HepG2 (cell line): Measurements from ENCODE around the gene CACNA1F. TPM values are rescaled to one million over a fixed set of nuclear protein-coding genes. Genes with fewer than 3 reads are reported as not detected.

ENCODE experiments used
- CC2D1A ChIP-seq: sonication (generic); formaldehyde crosslinking; IDR thresholded peaks from 2 replicates; pipeline ENCODE4 v1.8.1; 2023; ENCODE audit warnings: mild to moderate bottlenecking, missing genetic modification reagents
- HOXA7 ChIP-seq: sonication (generic); formaldehyde crosslinking; IDR thresholded peaks from 2 replicates; pipeline ENCODE4 v1.8.1; 2022; ENCODE audit warnings: mild to moderate bottlenecking, missing genetic modification reagents, moderate library complexity
- KMT2B ChIP-seq: IDR thresholded peaks from 2 replicates; pipeline ENCODE4 v1.6.1; 2016; ENCODE audit warnings: missing genetic modification reagents, missing compliant biosample characterization
- MAZ ChIP-seq, 2 experiments: sonication (generic) in 1 of 2; formaldehyde crosslinking in 1 of 2; IDR thresholded peaks; 2 replicates each; pipeline versions ENCODE4 v1.5.0 to v1.6.1; 2012 to 2020; ENCODE audit warnings: low read depth in 2 of 2, mild to moderate bottlenecking in 2 of 2, borderline replicate concordance in 1 of 2, improper control_type of control experiment in 1 of 2, low read length in 1 of 2, missing genetic modification reagents in 1 of 2, moderate library complexity in 1 of 2
- NFATC3 ChIP-seq: sonication (generic); formaldehyde crosslinking; IDR thresholded peaks from 2 replicates; pipeline ENCODE4 v1.5.1; 2020; ENCODE audit warnings: mild to moderate bottlenecking, missing genetic modification reagents
- NFE2 ChIP-seq: sonication (generic); formaldehyde crosslinking; IDR thresholded peaks from 2 replicates; pipeline ENCODE4 v1.4.0; 2020; ENCODE audit warnings: missing genetic modification reagents
- NPAS2 ChIP-seq: sonication (generic); formaldehyde crosslinking; IDR thresholded peaks from 2 replicates; pipeline ENCODE4 v1.8.0; 2022; ENCODE audit warnings: mild to moderate bottlenecking, missing genetic modification reagents, borderline replicate concordance
- PHF5A ChIP-seq: IDR thresholded peaks from one replicate; pipeline ENCODE4 v1.6.1; 2018; ENCODE audit warnings: low read depth, missing genetic modification reagents; ENCODE audit not compliant: unreplicated experiment
- RFX5 ChIP-seq: IDR thresholded peaks from 2 replicates; pipeline ENCODE4 v1.6.1; 2011; ENCODE audit warnings: low read depth, low read length, improper control_type of control experiment
- TCF7L2 ChIP-seq: IDR thresholded peaks from 2 replicates; pipeline ENCODE4 v1.6.1; 2011; ENCODE audit warnings: mild to moderate bottlenecking, low read depth, low read length, moderate library complexity
- TP53 ChIP-seq: sonication (generic); formaldehyde crosslinking; conservative IDR thresholded peaks from 2 replicates; pipeline ENCODE4 v1.4.0; 2020; ENCODE audit warnings: missing genetic modification reagents
- ZNF780A ChIP-seq: sonication (generic); formaldehyde crosslinking; IDR thresholded peaks from 2 replicates; pipeline ENCODE4 v1.8.0; 2022; ENCODE audit warnings: mild to moderate bottlenecking, missing genetic modification reagents, moderate library complexity
- polyA plus RNA-seq, 8 experiments: library from polyadenylated mRNA; depleted of rRNA in 3 of 8; stranded (reverse) in 7 of 8; unstranded in 1 of 8; fragments of >200 nt; fragmentation: Illumina TruSeq in 4 of 8; extraction: Trizol in 4 of 8; gene quantifications; 2 replicates each; pipeline versions ENCODE4 v1.2.1 to v1.2.3, GENCODE V29; 2011 to 2016; ENCODE audit warnings: low read depth in 4 of 8, missing spikeins in 1 of 8, mixed read lengths in 1 of 8; ENCODE audit not compliant: insufficient read depth in 1 of 8
- total RNA-seq, 5 experiments: library from RNA; depleted of rRNA; stranded (reverse); fragments of >200 nt; fragmentation: Illumina TruSeq; extraction: Trizol; gene quantifications; 2 replicates each; pipeline ENCODE4 v1.2.3, GENCODE V29; 2016; ENCODE audit warnings: low read depth in 1 of 5
- TF ChIP-seq, protein P1 (sequence below): sonication (generic); formaldehyde crosslinking; IDR thresholded peaks from 2 replicates; pipeline ENCODE4 v1.5.0; 2020; ENCODE audit warnings: mild to moderate bottlenecking, missing genetic modification reagents, borderline replicate concordance
- TF ChIP-seq, protein P2 (sequence below): sonication (generic); formaldehyde crosslinking; IDR thresholded peaks from 2 replicates; pipeline ENCODE4 v1.4.0; 2020; ENCODE audit warnings: mild to moderate bottlenecking, missing genetic modification reagents
- TF ChIP-seq, protein P3 (sequence below): sonication (generic); formaldehyde crosslinking; IDR thresholded peaks from 2 replicates; pipeline ENCODE4 v1.8.1; 2023; ENCODE audit warnings: mild to moderate bottlenecking, missing genetic modification reagents, borderline replicate concordance
- TF ChIP-seq, protein P4 (sequence below): sonication (generic); formaldehyde crosslinking; IDR thresholded peaks from 2 replicates; pipeline ENCODE4 v1.5.1; 2020; ENCODE audit warnings: missing genetic modification reagents, mild to moderate bottlenecking, borderline replicate concordance
- TF ChIP-seq, protein P5 (sequence below): IDR thresholded peaks from 2 replicates; pipeline ENCODE4 v1.6.1; 2016; ENCODE audit warnings: mild to moderate bottlenecking, missing biosample characterization, missing genetic modification reagents
- TF ChIP-seq, protein P6 (sequence below): sonication (generic); formaldehyde crosslinking; IDR thresholded peaks from 2 replicates; pipeline ENCODE4 v1.4.0; 2020; ENCODE audit warnings: mild to moderate bottlenecking, missing genetic modification reagents

Gene CACNA1F
- total and polyA plus RNA-seq, 2 of the 13 experiments (the other 11 are each of a cell fraction or from before 2014, with no cell fraction given), result 0.03 TPM; not detected in 1

DNA sequence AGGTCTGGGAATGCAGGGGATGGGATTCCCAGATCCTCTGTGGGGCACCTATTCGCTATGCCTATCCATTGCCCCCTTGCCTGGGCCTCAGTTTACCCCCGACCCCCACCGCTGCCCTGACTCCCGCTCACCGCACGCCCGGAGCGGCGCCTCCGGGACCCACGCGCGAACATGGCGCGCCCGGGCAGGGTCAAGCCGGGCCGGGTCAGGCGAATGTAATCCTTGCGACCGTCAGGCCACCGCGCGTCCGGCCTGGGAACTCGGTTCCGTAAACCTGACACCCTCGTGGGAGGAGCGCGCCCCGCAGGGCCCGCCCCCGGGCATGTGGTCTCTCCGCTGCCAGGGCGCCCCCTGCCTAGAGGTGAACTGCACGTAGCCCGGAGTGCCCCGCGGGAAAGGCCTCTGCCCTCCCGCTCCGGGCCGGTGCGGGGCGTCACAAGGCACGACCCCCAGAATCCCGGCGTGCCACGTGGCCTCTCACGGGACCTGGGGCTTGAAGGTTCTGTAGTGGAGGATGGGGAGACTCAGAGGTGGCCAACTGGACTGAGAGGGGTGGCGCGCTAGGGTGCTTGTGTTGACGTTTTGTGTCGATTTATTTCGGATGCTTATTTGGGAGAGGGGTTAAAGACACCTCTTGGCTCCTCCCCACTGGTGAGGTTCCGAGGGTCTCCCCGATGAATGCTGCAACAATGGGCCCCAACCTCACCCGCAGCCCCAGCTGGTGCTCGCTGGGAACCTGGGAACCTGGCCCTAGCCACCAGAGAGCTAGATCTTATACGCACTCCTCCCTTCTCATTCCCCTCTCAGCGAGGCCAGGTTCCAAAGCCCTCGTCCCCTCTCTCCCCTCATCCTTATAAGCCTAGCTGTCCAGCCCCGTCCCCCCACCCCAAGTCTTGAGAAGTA lies 46.8 kb downstream of the CACNA1F start, which contains the start of gene PRICKLE3 (continued):
- TF ChIP-seq, protein P1, sequence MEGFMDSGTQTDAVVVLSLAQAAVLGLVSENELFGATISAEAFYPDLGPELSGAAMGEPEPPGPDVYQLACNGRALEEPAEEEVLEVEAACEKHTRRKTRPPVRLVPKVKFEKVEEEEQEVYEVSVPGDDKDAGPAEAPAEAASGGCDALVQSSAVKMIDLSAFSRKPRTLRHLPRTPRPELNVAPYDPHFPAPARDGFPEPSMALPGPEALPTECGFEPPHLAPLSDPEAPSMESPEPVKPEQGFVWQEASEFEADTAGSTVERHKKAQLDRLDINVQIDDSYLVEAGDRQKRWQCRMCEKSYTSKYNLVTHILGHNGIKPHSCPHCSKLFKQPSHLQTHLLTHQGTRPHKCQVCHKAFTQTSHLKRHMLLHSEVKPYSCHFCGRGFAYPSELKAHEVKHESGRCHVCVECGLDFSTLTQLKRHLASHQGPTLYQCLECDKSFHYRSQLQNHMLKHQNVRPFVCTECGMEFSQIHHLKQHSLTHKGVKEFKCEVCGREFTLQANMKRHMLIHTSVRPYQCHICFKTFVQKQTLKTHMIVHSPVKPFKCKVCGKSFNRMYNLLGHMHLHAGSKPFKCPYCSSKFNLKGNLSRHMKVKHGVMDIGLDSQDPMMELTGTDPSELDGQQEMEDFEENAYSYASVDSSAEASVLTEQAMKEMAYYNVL (CRISPR knock-in tag), result no peak
- TF ChIP-seq, protein P2, sequence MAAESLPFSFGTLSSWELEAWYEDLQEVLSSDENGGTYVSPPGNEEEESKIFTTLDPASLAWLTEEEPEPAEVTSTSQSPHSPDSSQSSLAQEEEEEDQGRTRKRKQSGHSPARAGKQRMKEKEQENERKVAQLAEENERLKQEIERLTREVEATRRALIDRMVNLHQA (CRISPR knock-in tag), result no peak
- TF ChIP-seq MAZ (IDR thresholded peaks at IDR 0.05; ENCODE audit: borderline replicate concordance, low read depth, low read length) (peak; percentile 32; the same call in 1 of the 2 replicates), MAZ (CRISPR knock-in tag; IDR thresholded peaks at IDR 0.05; ENCODE audit: low read depth) (no peak), NPAS2 (CRISPR knock-in tag) (no peak), HOXA7 (CRISPR knock-in tag) (no peak), TP53 (CRISPR knock-in tag) (no peak), RFX5 (no peak), KMT2B (CRISPR knock-in tag) (no peak), CC2D1A (no peak), NFE2 (CRISPR knock-in tag) (no peak), PHF5A (no peak), TCF7L2 (no peak), ZNF780A (CRISPR knock-in tag) (no peak), NFATC3 (CRISPR knock-in tag) (no peak)
- TF ChIP-seq, protein P3, sequence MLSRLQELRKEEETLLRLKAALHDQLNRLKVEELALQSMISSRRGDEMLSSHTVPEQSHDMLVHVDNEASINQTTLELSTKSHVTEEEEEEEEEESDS (CRISPR knock-in tag), result no peak
- TF ChIP-seq, protein P4, sequence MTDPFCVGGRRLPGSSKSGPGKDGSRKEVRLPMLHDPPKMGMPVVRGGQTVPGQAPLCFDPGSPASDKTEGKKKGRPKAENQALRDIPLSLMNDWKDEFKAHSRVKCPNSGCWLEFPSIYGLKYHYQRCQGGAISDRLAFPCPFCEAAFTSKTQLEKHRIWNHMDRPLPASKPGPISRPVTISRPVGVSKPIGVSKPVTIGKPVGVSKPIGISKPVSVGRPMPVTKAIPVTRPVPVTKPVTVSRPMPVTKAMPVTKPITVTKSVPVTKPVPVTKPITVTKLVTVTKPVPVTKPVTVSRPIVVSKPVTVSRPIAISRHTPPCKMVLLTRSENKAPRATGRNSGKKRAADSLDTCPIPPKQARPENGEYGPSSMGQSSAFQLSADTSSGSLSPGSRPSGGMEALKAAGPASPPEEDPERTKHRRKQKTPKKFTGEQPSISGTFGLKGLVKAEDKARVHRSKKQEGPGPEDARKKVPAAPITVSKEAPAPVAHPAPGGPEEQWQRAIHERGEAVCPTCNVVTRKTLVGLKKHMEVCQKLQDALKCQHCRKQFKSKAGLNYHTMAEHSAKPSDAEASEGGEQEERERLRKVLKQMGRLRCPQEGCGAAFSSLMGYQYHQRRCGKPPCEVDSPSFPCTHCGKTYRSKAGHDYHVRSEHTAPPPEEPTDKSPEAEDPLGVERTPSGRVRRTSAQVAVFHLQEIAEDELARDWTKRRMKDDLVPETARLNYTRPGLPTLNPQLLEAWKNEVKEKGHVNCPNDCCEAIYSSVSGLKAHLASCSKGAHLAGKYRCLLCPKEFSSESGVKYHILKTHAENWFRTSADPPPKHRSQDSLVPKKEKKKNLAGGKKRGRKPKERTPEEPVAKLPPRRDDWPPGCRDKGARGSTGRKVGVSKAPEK (CRISPR knock-in tag), result no peak
- TF ChIP-seq, protein P5, sequence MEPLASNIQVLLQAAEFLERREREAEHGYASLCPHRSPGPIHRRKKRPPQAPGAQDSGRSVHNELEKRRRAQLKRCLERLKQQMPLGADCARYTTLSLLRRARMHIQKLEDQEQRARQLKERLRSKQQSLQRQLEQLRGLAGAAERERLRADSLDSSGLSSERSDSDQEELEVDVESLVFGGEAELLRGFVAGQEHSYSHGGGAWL (CRISPR knock-in tag), result no peak
- TF ChIP-seq, protein P6, sequence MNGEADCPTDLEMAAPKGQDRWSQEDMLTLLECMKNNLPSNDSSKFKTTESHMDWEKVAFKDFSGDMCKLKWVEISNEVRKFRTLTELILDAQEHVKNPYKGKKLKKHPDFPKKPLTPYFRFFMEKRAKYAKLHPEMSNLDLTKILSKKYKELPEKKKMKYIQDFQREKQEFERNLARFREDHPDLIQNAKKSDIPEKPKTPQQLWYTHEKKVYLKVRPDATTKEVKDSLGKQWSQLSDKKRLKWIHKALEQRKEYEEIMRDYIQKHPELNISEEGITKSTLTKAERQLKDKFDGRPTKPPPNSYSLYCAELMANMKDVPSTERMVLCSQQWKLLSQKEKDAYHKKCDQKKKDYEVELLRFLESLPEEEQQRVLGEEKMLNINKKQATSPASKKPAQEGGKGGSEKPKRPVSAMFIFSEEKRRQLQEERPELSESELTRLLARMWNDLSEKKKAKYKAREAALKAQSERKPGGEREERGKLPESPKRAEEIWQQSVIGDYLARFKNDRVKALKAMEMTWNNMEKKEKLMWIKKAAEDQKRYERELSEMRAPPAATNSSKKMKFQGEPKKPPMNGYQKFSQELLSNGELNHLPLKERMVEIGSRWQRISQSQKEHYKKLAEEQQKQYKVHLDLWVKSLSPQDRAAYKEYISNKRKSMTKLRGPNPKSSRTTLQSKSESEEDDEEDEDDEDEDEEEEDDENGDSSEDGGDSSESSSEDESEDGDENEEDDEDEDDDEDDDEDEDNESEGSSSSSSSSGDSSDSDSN (CRISPR knock-in tag), result no peak
